Endothelial cell of umbilical vein (primary cell): ENCODE data around the gene CPNE8. TPM values are rescaled to one million over a fixed set of nuclear protein-coding genes. Genes with fewer than 3 reads are reported as not detected.

Experiments used
- BruUV-seq: library from RNA; stranded (reverse); fragments of 400-500 nt; replicated peaks from 2 replicates; lab custom pipeline; 2021; lab: Mats Ljungman, UMichigan
- CTCF ChIA-PET: fragments of 300-600, 350-600 bp; sonication (Branson Sonifier 250); formaldehyde crosslinking; loops from one replicate; lab custom pipeline; 2021; ENCODE audit warnings: antibody characterized with exemption, inconsistent platforms; lab: Charles Lee
- POLR2A ChIA-PET: fragments of 300-600, 350-600 bp; sonication (Branson Sonifier 250); formaldehyde crosslinking; loops from one replicate; lab custom pipeline; 2021; ENCODE audit warnings: antibody characterized with exemption, inconsistent platforms; lab: Charles Lee
- DNase-seq: peaks from one replicate; pipeline ENCODE4 v3.0.0-alpha.2; 2011; ENCODE audit warnings: low read depth, low spot score
- FAIRE-seq: peaks from 2 replicates; lab custom pipeline; 2011; peaks lifted over from hg19 to GRCh38; lab: Jason Lieb, UNC
- H2AFZ ChIP-seq: 2 replicates; pipeline ENCODE4 v1.6.0; 2012; ENCODE audit warnings: low read depth, low read length, control low read depth, inconsistent platforms
- H3K27ac ChIP-seq: 2 replicates; pipeline ENCODE4 v1.5.1; 2011; ENCODE audit warnings: low read depth, mild to moderate bottlenecking, control low read depth, low read length, moderate library complexity; ENCODE audit not compliant: insufficient read depth
- H3K27me3 ChIP-seq, 2 experiments: 2 replicates each; pipeline versions ENCODE4 v1.6.0 to v1.6.1; 2011; ENCODE audit warnings: low read length in 2 of 2, mixed read lengths in 1 of 2; ENCODE audit not compliant: control insufficient read depth in 2 of 2, insufficient read depth in 2 of 2
- H3K36me3 ChIP-seq, 2 experiments: 2 replicates in 1 of 2; 3 replicates in 1 of 2; pipeline ENCODE4 v1.5.1; 2011; ENCODE audit warnings: low read length in 2 of 2, mild to moderate bottlenecking in 1 of 2, moderate library complexity in 1 of 2; ENCODE audit not compliant: control insufficient read depth in 2 of 2, insufficient read depth in 2 of 2; ENCODE audit errors: extremely low read depth in 1 of 2
- H3K4me1 ChIP-seq: 3 replicates; pipeline ENCODE4 v1.5.1; 2011; ENCODE audit warnings: mild to moderate bottlenecking, low read length; ENCODE audit not compliant: control insufficient read depth, insufficient read depth; ENCODE audit errors: extremely low read depth
- H3K4me2 ChIP-seq: 2 replicates; pipeline ENCODE4 v1.6.1; 2011; ENCODE audit warnings: low read length, control low read depth, mixed read lengths; ENCODE audit not compliant: insufficient read depth
- H3K4me3 ChIP-seq, 3 experiments: fragments of 200-600 bp in 1 of 3; sonication (generic), shearing (Covaris generic) in 1 of 3; replicated peaks in 1 of 3; 2 replicates each; pipeline ENCODE4 v1.5.1; 2011 to 2016; ENCODE audit warnings: control low read depth in 3 of 3, low read length in 3 of 3, mild to moderate bottlenecking in 2 of 3, inconsistent platforms in 1 of 3, low read depth in 1 of 3, moderate library complexity in 1 of 3; ENCODE audit not compliant: insufficient read depth in 1 of 3
- H3K79me2 ChIP-seq: 2 replicates; pipeline ENCODE4 v1.6.0; 2012; ENCODE audit warnings: low read length, inconsistent platforms; ENCODE audit not compliant: control insufficient read depth, insufficient read depth
- H3K9ac ChIP-seq: replicated peaks from 2 replicates; pipeline ENCODE3; 2011; ENCODE audit warnings: low read length, control low read depth; ENCODE audit not compliant: insufficient read depth; ENCODE audit errors: extremely low read depth
- H3K9me1 ChIP-seq: replicated peaks from 3 replicates; pipeline ENCODE4 v1.6.0; 2011; ENCODE audit warnings: mild to moderate bottlenecking, low read length; ENCODE audit not compliant: control insufficient read depth, insufficient read depth; ENCODE audit errors: extremely low read depth
- H3K9me3 ChIP-seq: replicated peaks from 2 replicates; pipeline ENCODE4 v1.5.1; 2012; ENCODE audit warnings: low read length, inconsistent platforms; ENCODE audit not compliant: control insufficient read depth, insufficient read depth
- H4K20me1 ChIP-seq: replicated peaks from 2 replicates; pipeline ENCODE3; 2011; ENCODE audit warnings: mild to moderate bottlenecking, low read length; ENCODE audit not compliant: control insufficient read depth, insufficient read depth; ENCODE audit errors: extremely low read depth
- CTCF ChIP-seq, 2 donors: IDR thresholded peaks; 1 replicate in 1 of 2; 2 replicates in 1 of 2; pipeline ENCODE4 v1.5.1; 2011; ENCODE audit warnings: low read length in 2 of 2, mild to moderate bottlenecking in 2 of 2, moderate library complexity in 2 of 2, control low read depth in 1 of 2, inconsistent platforms in 1 of 2, low read depth in 1 of 2; ENCODE audit not compliant: insufficient read depth in 1 of 2; ENCODE audit errors: extremely low read depth in 1 of 2
- EZH2 ChIP-seq: IDR thresholded peaks from 2 replicates; pipeline ENCODE4 v1.6.1; 2012; ENCODE audit warnings: borderline replicate concordance, low read depth, mild to moderate bottlenecking, moderate library complexity, low read length, inconsistent platforms; ENCODE audit not compliant: severe bottlenecking
- FOS ChIP-seq: IDR thresholded peaks from 2 replicates; pipeline ENCODE4 v1.6.1; 2011; ENCODE audit warnings: mild to moderate bottlenecking, low read length, moderate library complexity, borderline replicate concordance; ENCODE audit not compliant: insufficient read depth
- GATA2 ChIP-seq: IDR thresholded peaks from 2 replicates; pipeline ENCODE4 v1.7.0; 2011; ENCODE audit warnings: low read depth, mild to moderate bottlenecking, moderate library complexity, mixed read lengths, low read length; ENCODE audit not compliant: insufficient read length, insufficient read depth
- JUN ChIP-seq: IDR thresholded peaks from 2 replicates; pipeline ENCODE4 v1.6.1; 2011; ENCODE audit warnings: borderline replicate concordance, low read depth; ENCODE audit not compliant: insufficient read length, insufficient read depth
- dilution Hi-C: fragments of 300-500 bp; cut with MboI; formaldehyde crosslinking; loops from one replicate; pipeline ENCODE4 v1.15.0; 2019; ENCODE audit warnings: low sequenced_read_pairs; ENCODE audit not compliant: extremely low pct_ligation_motif_present
- intact Hi-C: fragments of 100-400 bp; cut with micrococcal nuclease; formaldehyde crosslinking; loops from one replicate; pipeline ENCODE4 v1.10.0; 2022
- polyA plus RNA-seq, 4 experiments: library from polyadenylated mRNA; depleted of rRNA in 3 of 4; stranded (reverse) in 3 of 4; unstranded in 1 of 4; fragments of >200 nt; gene quantifications; 2 replicates each; pipeline versions ENCODE4 v1.2.1 to v1.2.3, GENCODE V29; 2011 to 2012; ENCODE audit warnings: missing spikeins in 1 of 4
- total RNA-seq: library from RNA; stranded (reverse); gene quantifications from 2 replicates; pipeline ENCODE4 v1.2.3, GENCODE V29; 2021

CPNE8 gene
- total and polyA plus RNA-seq, 2 donors (not counting 3 experiments of a cell fraction or from before 2014, with no cell fraction given) = 4.4 to 13.7 TPM

GRCh38 chr12:38811814-38812356, 93.5 kb downstream of the CPNE8 start:
- Histone ChIP-seq H3K9ac (no peak overlapping the region), H3K4me3 (no peak overlapping the region), H3K36me3 (no peaks in the 10 kb centered on the region), H3K27me3 (no peaks in the 10 kb centered on the region), H3K9me1 (no peaks in the 10 kb centered on the region), H3K27ac (no peak overlapping the region), H3K4me2 (no peak overlapping the region), H3K9me3 (no peaks in the 10 kb centered on the region), H3K79me2 (no peaks in the 10 kb centered on the region), H4K20me1 (no peaks in the 10 kb centered on the region), H3K4me1 (no peaks in the 10 kb centered on the region), H2AFZ (no peak overlapping the region)
- no peak for FAIRE-seq
- no TSS peak for BruUV-seq
- dilution Hi-C loops (no loop called here), intact Hi-C loops (no loop called here)
- POLR2A ChIA-PET = no interaction called here
- no peak for TF ChIP-seq EZH2
- no peak for TF ChIP-seq FOS
- TF ChIP-seq JUN = no peak
- no peak for DNase-seq
- CTCF ChIA-PET = no interaction called here

GRCh38 chr12:38809832-38810231, 95.6 kb downstream of the CPNE8 start:
- Histone ChIP-seq H3K4me1 (no peaks in the 10 kb centered on the region), H3K9ac (no peak overlapping the region), H3K36me3 (no peaks in the 10 kb centered on the region), H3K27me3 (no peaks in the 10 kb centered on the region), H3K9me1 (no peaks in the 10 kb centered on the region), H3K79me2 (no peaks in the 10 kb centered on the region), H2AFZ (no peak overlapping the region), H3K4me2 (no peak overlapping the region), H3K27ac (no peak overlapping the region), H3K4me3 (no peak overlapping the region), H3K9me3 (no peaks in the 10 kb centered on the region), H4K20me1 (no peaks in the 10 kb centered on the region)
- ChIA-PET CTCF (no interaction called here), POLR2A (no interaction called here)
- no TSS peak for BruUV-seq
- TF ChIP-seq GATA2 = no peak
- no peak for TF ChIP-seq EZH2
- TF ChIP-seq CTCF (IDR thresholded peaks at IDR 0.05; ENCODE audit: extremely low read depth in 1 of 2, insufficient read depth in 1 of 2, low read depth in 1 of 2, low read length in 2 of 2) = no peak
- no peak for FAIRE-seq
- intact Hi-C loops = no loop called here
- no peak for DNase-seq
- dilution Hi-C loops = no loop called here
